ENCODE data around the gene CLIP4.

Gene CLIP4

GRCh38 chr2:29139152-29139551, 23.9 kb downstream of the CLIP4 start:
- DNase-seq (ENCODE audit: low read depth), result peak; percentile 54

GRCh38 chr2:29139731-29140130, 24.5 kb downstream of the CLIP4 start:
- DNase-seq (ENCODE audit: low read depth), result no peak

GRCh38 chr2:29143657-29144056, 28.4 kb downstream of the CLIP4 start:
- DNase-seq (ENCODE audit: low read depth), result no peak

GRCh38 chr2:29146197-29146596, 31.0 kb downstream of the CLIP4 start:
- peak; percentile 22 for DNase-seq (ENCODE audit: low read depth)

GRCh38 chr2:29147963-29148362, 32.7 kb downstream of the CLIP4 start:
- DNase-seq (ENCODE audit: low read depth), result no peak

- DNase-seq (ENCODE audit: low read depth), result no peak
Measured at GRCh38 chr2:29154610-29155009, 39.4 kb downstream of the CLIP4 start.

GRCh38 chr2:29155578-29155977, 40.4 kb downstream of the CLIP4 start:
- DNase-seq (ENCODE audit: low read depth), result no peak

- DNase-seq (ENCODE audit: low read depth), result no peak
Measured at GRCh38 chr2:29157131-29157530, 41.9 kb downstream of the CLIP4 start.

- DNase-seq (ENCODE audit: low read depth), result no peak
Measured at GRCh38 chr2:29159125-29159524, 43.9 kb downstream of the CLIP4 start.

- DNase-seq (ENCODE audit: low read depth), result no peak
Measured at GRCh38 chr2:29160184-29160583, 45.0 kb downstream of the CLIP4 start.

GRCh38 chr2:29162204-29162928, 47.2 kb downstream of the CLIP4 start:
- no peak for DNase-seq (ENCODE audit: low read depth)

GRCh38 chr2:29164091-29164846, 49.1 kb downstream of the CLIP4 start:
- DNase-seq (ENCODE audit: low read depth), result no peak

- DNase-seq (ENCODE audit: low read depth), result peak; percentile 74
Measured at GRCh38 chr2:29165362-29166241, 50.4 kb downstream of the CLIP4 start.

- DNase-seq (ENCODE audit: low read depth), result no peak
Measured at GRCh38 chr2:29166242-29167039, 51.2 kb downstream of the CLIP4 start.

- no peak for DNase-seq (ENCODE audit: low read depth)
Measured at GRCh38 chr2:29174937-29175336, 59.7 kb downstream of the CLIP4 start.

- DNase-seq (ENCODE audit: low read depth), result no peak
Measured at GRCh38 chr2:29175338-29175737, 60.1 kb downstream of the CLIP4 start.

GRCh38 chr2:29182334-29182733, 67.1 kb downstream of the CLIP4 start:
- no peak for DNase-seq (ENCODE audit: low read depth)

GRCh38 chr2:29182920-29183319, 67.7 kb downstream of the CLIP4 start:
- DNase-seq (ENCODE audit: low read depth), result no peak

GRCh38 chr2:29184531-29184930, 69.3 kb downstream of the CLIP4 start:
- no peak for DNase-seq (ENCODE audit: low read depth)

- DNase-seq (ENCODE audit: low read depth), result no peak
Measured at GRCh38 chr2:29186817-29187216, 71.6 kb downstream of the CLIP4 start.

GRCh38 chr2:29187926-29188325, 72.7 kb downstream of the CLIP4 start:
- DNase-seq (ENCODE audit: low read depth), result peak; percentile 73

- DNase-seq (ENCODE audit: low read depth), result no peak
Measured at GRCh38 chr2:29189052-29189451, 73.8 kb downstream of the CLIP4 start.

Data from EH (cell line).